NCI-H146 treated with DMSO at 0.1 percent for 48 hours (cell line): ENCODE data around the gene SLC25A29.
A peak's percentile ranks its signal among the peaks of the same experiment; 100 is the strongest.
"Not testable (repeated sequence)": the region's sequence is repeated elsewhere in the genome, so short reads cannot be mapped to it uniquely, and the experiment has no call there.

Source experiments
- DNase-seq: peaks from one replicate; lab custom pipeline; 2025; ENCODE audit not compliant: unreplicated experiment; lab: John Stamatoyannopoulos, UW

The SLC25A29 gene

GRCh38 chr14:100306101-100306997 is at the start of gene SLC25A29:
SLC25A29 (minus strand) TSS chr14:100306444; CDS start chr14:100306232, 212 bp downstream.
- DNase-seq = peak; percentile 72

DNA sequence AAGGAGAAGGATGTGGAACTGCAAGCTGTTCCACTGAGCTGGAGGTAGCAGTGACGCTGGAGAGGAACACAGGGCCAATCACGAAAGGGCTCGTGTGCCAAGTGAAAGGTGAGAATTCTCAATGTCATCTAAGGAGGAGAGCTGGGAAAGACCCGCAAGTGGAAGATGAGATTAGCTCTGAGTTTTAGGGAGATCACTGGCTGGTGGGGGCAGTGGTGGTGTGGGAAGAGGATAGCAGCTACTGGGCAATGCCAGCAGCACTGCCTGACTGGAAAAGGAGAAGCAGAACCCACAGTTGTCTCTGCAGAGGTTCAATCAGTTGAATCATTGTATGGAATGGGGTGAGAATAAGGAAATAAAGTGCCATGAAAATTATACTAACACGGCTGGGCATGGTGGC is 44.7 kb upstream of the SLC25A29 start:
- DNase-seq = no peak

DNA sequence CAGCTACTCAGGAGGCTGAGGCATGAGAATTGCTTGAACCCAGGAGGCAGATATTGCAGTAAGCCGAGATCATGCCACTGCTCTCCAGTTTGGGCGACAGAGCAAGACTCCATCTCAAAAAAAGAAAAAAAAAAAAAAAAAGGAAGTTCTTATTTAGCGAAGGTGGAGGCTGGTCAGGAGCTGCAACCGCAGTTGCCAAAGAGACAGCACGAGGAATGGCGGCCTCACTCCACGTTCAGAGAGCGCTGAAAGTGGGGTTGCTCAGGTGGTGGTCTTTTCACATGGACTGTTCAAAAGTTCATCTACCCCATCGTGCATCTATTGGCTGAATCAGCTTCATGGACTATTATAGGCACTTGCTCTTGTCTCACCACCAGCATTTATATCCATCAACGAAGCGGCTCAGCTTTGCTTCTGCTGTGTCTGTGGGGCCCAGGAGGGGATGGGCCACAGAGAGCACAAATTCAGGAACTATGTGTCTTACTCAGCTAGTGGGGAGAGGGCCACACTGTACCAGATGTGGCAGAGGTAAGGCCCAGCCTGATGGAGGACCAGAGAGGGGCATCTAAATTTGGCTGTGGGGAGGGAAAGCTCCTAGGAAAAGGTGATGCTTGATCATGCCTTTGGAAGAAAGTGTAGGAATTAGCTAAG is 44.2 kb upstream of the SLC25A29 start:
- no peak for DNase-seq

GRCh38 chr14:100348784-100349685 is 42.8 kb upstream of the SLC25A29 start:
- peak; percentile 96 for DNase-seq

GRCh38 chr14:100348253-100348729 is 42.0 kb upstream of the SLC25A29 start:
- peak; percentile 53 for DNase-seq

- no peak for DNase-seq
Observed at GRCh38 chr14:100346306-100347091, 40.3 kb upstream of the SLC25A29 start.

DNA sequence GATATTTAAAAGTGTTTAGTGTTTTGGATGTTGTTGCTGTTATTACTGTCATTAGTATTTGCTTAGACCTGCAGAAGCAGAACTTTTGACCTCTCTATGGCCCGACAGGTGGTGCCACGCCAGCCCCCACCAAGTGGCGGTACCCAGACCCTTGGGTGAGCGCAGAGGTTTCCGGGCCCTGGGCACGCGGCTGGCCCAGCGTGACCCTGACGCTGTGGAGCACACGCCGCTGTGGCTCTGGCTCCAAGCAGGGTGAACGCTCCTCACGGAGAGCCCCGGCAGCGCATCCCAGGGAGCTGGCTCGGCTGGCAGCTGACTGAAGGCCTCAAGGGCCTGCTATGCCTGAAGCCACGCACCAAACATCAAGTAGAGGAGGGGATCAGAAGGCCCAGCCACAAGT is 39.5 kb upstream of the SLC25A29 start:
- DNase-seq = no peak

DNA sequence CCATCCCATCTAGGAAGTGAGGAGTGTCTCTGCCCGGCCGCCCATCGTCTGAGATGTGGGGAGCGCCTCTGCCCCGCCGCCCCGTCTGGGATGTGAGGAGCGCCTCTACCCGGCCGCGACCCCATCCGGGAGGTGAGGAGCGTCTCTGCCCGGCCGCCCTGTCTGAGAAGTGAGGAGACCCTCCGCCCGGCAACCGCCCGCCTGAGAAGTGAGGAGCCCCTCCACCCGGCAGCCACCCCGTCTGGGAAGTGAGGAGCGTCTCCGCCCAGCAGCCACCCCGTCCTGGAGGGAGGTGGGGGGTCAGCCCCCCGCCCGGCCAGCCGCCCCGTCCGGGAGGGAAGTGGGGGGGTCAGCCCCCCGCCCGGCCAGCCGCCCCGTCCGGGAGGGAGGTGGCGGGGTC is 38.4 kb upstream of the SLC25A29 start:
- not testable (repeated sequence) for DNase-seq

DNA sequence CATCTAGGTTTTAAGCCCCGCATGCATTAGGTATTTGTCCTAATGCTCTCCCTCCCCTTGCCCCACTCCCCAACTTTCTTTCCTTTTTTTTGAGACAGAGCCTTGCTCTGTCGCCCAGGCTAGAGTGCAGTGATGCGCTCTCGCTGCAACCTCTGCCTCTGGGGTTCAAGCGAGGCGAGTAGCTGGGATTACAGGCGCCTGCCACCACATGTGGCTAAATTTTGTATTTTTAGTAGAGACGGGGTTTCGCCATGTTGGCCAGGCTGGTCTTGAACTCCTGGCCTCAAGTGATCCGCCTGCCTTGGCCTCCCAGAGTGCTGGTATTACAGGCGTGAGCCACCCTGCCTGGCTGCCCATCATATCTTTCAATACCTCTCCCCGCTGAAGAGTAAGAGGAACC is 36.6 kb upstream of the SLC25A29 start:
- DNase-seq = not testable (repeated sequence)

- DNase-seq = no peak
Observed at GRCh38 chr14:100342195-100342594, 36.0 kb upstream of the SLC25A29 start.

DNA sequence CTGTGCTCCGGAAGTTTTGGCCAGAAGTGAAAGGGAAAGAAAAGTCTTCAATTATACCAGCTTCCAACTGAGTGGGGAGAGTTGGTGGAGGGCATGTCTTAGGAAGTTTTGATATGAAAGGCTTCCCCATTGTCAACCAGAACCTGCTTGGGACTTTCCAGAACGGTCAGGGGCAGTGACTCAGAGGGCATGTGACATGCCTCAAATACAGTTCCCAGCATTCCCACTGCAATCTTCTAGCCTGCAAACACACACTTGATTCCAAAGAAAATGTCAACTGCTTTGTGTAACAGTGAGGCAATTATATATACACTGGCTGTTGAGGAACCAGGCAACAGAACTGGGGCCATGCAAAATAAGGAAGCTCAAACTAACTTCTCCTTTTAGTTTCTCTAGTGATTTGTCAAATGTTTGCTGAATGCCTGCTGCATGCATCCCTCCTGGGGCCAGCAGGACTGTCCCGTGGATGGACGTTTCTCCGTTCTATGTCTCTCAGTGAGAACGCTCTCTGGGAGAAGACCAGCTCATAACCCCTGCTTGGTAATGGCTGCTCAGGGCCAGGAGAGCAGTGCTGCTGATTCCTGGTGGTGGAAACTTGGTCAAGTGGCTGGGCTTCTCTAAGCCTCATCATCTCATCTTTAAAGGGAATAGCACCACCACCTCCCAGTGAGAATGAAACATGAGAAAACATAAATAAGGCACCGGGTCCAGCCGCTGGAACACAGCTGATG is 35.2 kb upstream of the SLC25A29 start:
- no peak for DNase-seq

- no peak for DNase-seq
Observed at GRCh38 chr14:100340423-100340813, 34.2 kb upstream of the SLC25A29 start.

DNA sequence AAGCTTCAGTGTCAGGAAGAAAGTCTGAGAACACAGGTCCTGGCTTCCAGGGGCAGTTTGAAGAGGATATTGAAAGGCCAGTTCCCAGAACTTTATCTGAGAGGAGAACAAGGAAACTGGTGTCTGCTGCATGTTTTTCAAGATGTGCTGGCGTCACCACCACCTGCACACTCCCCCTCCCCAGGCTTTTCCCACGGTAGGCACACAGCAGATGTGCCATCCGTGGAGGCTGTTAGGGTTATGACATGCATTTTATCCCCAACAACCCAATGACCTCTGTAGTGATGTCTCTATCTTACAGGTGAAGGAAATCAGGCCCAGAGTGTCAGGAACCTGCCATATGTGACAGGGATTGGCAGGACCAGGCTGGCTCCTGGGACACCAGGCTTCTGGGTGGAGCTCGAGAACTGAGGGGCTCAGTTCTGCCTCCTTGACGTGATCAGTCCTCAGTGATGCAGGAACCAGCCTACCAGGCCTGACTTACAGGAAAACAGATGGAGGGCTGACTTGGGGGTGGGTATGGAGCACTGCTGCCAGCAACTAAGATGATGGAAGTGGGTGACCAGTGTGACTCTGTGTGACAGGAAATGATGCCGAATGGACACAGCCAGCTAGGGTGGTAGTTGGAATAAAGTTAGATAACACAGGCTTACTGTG is 33.6 kb upstream of the SLC25A29 start:
- DNase-seq = no peak

- DNase-seq = no peak
Observed at GRCh38 chr14:100336618-100337530, 30.6 kb upstream of the SLC25A29 start.

GRCh38 chr14:100334904-100335303 is 28.7 kb upstream of the SLC25A29 start:
- no peak for DNase-seq

DNA sequence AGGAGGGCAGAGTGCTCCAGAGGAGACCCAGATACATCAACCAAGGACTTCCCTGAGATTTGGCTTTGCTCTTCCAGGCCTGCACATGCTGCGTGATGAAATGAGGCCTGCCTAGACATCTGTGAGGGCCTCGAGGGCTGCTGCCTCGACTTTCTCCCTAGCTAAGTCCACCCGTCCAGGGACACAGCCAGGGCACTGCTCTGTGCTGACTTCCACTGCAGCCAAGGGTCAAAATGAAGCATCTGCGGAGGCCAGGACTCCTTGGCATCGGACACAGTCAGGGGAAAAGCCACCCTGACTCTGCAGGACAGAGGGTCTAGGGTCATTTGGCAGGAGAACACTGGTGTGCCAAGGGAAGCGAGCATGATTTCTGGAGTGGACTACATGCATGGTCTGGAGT is 27.6 kb upstream of the SLC25A29 start:
- no peak for DNase-seq

GRCh38 chr14:100333311-100333710 is 27.1 kb upstream of the SLC25A29 start:
- DNase-seq = no peak

DNA sequence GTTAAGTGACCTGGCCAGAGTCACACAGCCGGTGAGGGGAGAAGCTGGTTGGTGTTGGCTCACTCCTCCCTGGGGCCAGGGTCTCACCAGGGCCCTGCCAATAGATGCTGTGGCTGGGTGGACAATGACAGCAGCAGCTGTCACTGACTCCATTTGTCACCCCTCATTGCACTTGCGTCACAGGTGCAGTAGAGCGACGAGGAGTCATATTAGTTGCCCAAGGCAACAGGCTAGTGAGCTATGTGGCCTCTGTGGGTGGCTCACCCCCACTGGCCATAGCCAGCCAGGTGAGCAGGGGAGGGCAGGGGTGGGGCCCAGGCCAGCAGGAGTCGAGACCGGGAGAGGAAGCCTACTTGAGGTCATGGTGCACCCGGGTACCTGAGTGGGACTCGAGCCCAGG is 26.6 kb upstream of the SLC25A29 start:
- peak; percentile 72 for DNase-seq
